ENCODE results near the gene ADAMTS10.

Gene ADAMTS10

GRCh38 chr19:8552810-8553209 is 57.7 kb downstream of the ADAMTS10 start:
- FAIRE-seq, result no peak

- FAIRE-seq, result no peak
Observed at GRCh38 chr19:8550070-8550469, 60.4 kb downstream of the ADAMTS10 start.

GRCh38 chr19:8545743-8546142 is 64.8 kb downstream of the ADAMTS10 start:
- no peak for FAIRE-seq

GRCh38 chr19:8544168-8544567 is 66.3 kb downstream of the ADAMTS10 start:
- no peak for FAIRE-seq

GRCh38 chr19:8539621-8540149 is 70.8 kb downstream of the ADAMTS10 start:
- no peak for FAIRE-seq

- no peak for FAIRE-seq
Observed at GRCh38 chr19:8537099-8537498, 73.4 kb downstream of the ADAMTS10 start.

GRCh38 chr19:8536282-8536681 is 74.2 kb downstream of the ADAMTS10 start:
- no peak for FAIRE-seq

GRCh38 chr19:8532225-8532624 is 78.3 kb downstream of the ADAMTS10 start:
- FAIRE-seq, result no peak

GRCh38 chr19:8531470-8531869 is 79.0 kb downstream of the ADAMTS10 start:
- FAIRE-seq, result no peak
